ENCODE data around the gene KLHL41.

DNA sequence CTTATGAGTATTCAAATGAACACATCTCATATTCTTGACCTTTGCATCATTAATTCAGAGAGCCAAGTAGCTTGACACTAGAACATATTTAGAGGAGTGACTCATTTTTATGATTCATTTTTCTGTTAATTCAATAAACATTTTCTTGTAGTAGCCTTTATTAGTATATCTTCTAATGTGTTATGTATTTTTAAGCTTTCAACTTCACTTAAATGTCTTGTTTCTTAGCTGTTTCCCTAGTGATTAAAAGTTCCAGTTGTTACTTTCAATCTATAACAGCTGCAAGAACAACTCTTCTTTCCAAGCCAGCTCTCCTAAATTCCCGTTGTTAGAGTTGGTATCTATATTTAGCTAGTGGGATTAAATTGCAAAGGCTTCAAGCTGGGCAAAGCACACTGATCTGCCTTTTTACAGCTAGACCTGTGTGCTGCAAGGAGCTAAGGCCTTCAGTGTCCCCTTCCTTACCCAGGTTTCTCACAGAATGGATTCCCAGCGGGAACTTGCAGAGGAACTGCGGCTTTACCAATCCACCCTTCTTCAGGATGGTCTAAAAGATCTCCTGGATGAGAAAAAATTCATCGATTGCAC is at the start of gene KLHL41:
- TF ChIP-seq, protein P1, sequence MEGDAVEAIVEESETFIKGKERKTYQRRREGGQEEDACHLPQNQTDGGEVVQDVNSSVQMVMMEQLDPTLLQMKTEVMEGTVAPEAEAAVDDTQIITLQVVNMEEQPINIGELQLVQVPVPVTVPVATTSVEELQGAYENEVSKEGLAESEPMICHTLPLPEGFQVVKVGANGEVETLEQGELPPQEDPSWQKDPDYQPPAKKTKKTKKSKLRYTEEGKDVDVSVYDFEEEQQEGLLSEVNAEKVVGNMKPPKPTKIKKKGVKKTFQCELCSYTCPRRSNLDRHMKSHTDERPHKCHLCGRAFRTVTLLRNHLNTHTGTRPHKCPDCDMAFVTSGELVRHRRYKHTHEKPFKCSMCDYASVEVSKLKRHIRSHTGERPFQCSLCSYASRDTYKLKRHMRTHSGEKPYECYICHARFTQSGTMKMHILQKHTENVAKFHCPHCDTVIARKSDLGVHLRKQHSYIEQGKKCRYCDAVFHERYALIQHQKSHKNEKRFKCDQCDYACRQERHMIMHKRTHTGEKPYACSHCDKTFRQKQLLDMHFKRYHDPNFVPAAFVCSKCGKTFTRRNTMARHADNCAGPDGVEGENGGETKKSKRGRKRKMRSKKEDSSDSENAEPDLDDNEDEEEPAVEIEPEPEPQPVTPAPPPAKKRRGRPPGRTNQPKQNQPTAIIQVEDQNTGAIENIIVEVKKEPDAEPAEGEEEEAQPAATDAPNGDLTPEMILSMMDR (IDR thresholded peaks at IDR 0.05; ENCODE audit: low read length), result no peak
- TF ChIP-seq EZH2 (IDR thresholded peaks at IDR 0.05; ENCODE audit: borderline replicate concordance, low read length), result no peak
